A549 (cell line): Measurements from ENCODE around the gene CCDC142.

ENCODE experiments used
- CBX2 ChIP-seq: fragments of 200-600 bp; sonication (generic); IDR thresholded peaks from 2 replicates; pipeline ENCODE4 v1.6.1; 2016; ENCODE audit warnings: low read depth, mild to moderate bottlenecking, borderline replicate concordance
- CHD2 ChIP-seq: fragments of 150-350 bp; IDR thresholded peaks from 2 replicates; pipeline ENCODE4 v1.6.1; 2014; ENCODE audit warnings: low read length; ENCODE audit not compliant: partially characterized antibody
- CTCF ChIP-seq: fragments of >200 bp; sonication (Bioruptor Twin); formaldehyde crosslinking; IDR thresholded peaks from 3 replicates; pipeline ENCODE4 v1.5.1; 2016
- NFE2L2 ChIP-seq: fragments of 150-350 bp; conservative IDR thresholded peaks from 2 replicates; pipeline ENCODE4 v1.6.1; 2014; ENCODE audit warnings: low read length
- POLR2A ChIP-seq: IDR thresholded peaks from 2 replicates; pipeline ENCODE4 v1.6.1; 2012; ENCODE audit warnings: mild to moderate bottlenecking, low read length
- ZFP36 ChIP-seq: fragments of 450-650 bp; IDR thresholded peaks from 2 replicates; pipeline ENCODE4 v1.6.1; 2014; ENCODE audit warnings: borderline replicate concordance; ENCODE audit not compliant: partially characterized antibody
- TF ChIP-seq, protein P1 (sequence below): fragments of >200 bp; sonication (Bioruptor Twin); formaldehyde crosslinking; IDR thresholded peaks from 2 replicates; pipeline ENCODE4 v1.6.1; 2016
- TF ChIP-seq, protein P2 (sequence below): fragments of 200-600 bp; sonication (generic); IDR thresholded peaks from 2 replicates; pipeline ENCODE4 v1.6.1; 2016; ENCODE audit warnings: antibody characterized with exemption, mild to moderate bottlenecking, moderate library complexity
- TF ChIP-seq, protein P3 (sequence below): IDR thresholded peaks from 2 replicates; pipeline ENCODE4 v1.6.1; 2012
- TF ChIP-seq, protein P4 (sequence below): fragments of 150-350 bp; IDR thresholded peaks from 2 replicates; pipeline ENCODE4 v1.6.1; 2014; ENCODE audit warnings: low read depth, mild to moderate bottlenecking, low read length

DNA sequence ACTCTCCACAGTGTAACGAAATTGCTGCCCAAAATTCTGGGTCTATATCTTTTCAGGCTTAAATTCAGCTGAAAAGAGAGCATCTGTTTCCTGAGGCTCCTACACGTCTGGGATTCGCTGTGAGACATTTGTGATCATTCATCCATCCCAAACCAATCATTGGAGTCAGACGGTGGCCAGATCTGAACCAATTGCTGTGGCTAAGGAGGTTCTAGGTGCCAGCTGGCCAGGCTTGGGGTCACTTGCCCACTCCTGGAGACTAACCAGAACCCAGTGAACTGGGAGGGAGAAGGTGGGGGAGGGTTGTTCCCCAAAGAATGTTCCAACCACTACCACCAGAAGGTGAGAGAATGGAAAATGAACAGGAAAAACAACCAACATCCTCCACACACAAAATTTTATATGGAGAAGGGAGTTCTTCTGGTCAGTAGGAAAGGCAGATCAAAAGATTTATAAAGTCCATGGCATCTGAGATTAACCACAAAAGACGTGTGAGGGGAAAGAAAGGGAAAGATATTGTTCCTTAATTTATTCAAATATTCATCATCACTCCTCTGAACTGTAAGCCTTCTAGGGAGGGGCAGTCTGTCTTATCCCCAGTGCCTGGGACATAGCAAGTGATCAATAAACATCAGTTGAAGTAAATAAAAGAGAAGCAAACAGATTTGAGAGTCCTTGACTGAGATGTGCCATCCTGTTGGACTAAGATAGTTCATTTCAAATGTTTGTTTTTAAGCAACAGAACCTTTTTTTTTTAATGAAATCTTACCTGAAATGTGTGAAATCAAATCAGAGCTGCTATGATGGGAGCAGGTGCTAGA is 38.1 kb downstream of the CCDC142 start:
- TF ChIP-seq CTCF (no peak), NFE2L2 (no peak), ZFP36 (no peak), CBX2 (no peak), CHD2 (no peak), POLR2A (no peak)
- TF ChIP-seq, protein P1, sequence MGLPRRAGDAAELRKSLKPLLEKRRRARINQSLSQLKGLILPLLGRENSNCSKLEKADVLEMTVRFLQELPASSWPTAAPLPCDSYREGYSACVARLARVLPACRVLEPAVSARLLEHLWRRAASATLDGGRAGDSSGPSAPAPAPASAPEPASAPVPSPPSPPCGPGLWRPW, result no peak
- TF ChIP-seq, protein P2, sequence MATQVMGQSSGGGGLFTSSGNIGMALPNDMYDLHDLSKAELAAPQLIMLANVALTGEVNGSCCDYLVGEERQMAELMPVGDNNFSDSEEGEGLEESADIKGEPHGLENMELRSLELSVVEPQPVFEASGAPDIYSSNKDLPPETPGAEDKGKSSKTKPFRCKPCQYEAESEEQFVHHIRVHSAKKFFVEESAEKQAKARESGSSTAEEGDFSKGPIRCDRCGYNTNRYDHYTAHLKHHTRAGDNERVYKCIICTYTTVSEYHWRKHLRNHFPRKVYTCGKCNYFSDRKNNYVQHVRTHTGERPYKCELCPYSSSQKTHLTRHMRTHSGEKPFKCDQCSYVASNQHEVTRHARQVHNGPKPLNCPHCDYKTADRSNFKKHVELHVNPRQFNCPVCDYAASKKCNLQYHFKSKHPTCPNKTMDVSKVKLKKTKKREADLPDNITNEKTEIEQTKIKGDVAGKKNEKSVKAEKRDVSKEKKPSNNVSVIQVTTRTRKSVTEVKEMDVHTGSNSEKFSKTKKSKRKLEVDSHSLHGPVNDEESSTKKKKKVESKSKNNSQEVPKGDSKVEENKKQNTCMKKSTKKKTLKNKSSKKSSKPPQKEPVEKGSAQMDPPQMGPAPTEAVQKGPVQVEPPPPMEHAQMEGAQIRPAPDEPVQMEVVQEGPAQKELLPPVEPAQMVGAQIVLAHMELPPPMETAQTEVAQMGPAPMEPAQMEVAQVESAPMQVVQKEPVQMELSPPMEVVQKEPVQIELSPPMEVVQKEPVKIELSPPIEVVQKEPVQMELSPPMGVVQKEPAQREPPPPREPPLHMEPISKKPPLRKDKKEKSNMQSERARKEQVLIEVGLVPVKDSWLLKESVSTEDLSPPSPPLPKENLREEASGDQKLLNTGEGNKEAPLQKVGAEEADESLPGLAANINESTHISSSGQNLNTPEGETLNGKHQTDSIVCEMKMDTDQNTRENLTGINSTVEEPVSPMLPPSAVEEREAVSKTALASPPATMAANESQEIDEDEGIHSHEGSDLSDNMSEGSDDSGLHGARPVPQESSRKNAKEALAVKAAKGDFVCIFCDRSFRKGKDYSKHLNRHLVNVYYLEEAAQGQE, result no peak
- TF ChIP-seq, protein P3, sequence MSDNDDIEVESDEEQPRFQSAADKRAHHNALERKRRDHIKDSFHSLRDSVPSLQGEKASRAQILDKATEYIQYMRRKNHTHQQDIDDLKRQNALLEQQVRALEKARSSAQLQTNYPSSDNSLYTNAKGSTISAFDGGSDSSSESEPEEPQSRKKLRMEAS, result no peak
- TF ChIP-seq, protein P4, sequence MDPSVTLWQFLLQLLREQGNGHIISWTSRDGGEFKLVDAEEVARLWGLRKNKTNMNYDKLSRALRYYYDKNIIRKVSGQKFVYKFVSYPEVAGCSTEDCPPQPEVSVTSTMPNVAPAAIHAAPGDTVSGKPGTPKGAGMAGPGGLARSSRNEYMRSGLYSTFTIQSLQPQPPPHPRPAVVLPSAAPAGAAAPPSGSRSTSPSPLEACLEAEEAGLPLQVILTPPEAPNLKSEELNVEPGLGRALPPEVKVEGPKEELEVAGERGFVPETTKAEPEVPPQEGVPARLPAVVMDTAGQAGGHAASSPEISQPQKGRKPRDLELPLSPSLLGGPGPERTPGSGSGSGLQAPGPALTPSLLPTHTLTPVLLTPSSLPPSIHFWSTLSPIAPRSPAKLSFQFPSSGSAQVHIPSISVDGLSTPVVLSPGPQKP, result no peak
